ENCODE results near the gene C22orf23.

GRCh38 chr22:37953062-37953436 is 352 bp downstream of the C22orf23 start:
- TF ChIP-seq, protein P1, sequence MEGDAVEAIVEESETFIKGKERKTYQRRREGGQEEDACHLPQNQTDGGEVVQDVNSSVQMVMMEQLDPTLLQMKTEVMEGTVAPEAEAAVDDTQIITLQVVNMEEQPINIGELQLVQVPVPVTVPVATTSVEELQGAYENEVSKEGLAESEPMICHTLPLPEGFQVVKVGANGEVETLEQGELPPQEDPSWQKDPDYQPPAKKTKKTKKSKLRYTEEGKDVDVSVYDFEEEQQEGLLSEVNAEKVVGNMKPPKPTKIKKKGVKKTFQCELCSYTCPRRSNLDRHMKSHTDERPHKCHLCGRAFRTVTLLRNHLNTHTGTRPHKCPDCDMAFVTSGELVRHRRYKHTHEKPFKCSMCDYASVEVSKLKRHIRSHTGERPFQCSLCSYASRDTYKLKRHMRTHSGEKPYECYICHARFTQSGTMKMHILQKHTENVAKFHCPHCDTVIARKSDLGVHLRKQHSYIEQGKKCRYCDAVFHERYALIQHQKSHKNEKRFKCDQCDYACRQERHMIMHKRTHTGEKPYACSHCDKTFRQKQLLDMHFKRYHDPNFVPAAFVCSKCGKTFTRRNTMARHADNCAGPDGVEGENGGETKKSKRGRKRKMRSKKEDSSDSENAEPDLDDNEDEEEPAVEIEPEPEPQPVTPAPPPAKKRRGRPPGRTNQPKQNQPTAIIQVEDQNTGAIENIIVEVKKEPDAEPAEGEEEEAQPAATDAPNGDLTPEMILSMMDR (IDR thresholded peaks at IDR 0.05) = no peak
- TF ChIP-seq, protein P2, sequence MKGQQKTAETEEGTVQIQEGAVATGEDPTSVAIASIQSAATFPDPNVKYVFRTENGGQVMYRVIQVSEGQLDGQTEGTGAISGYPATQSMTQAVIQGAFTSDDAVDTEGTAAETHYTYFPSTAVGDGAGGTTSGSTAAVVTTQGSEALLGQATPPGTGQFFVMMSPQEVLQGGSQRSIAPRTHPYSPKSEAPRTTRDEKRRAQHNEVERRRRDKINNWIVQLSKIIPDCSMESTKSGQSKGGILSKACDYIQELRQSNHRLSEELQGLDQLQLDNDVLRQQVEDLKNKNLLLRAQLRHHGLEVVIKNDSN (IDR thresholded peaks at IDR 0.05; ENCODE audit: borderline replicate concordance, low read depth) = no peak
- no peak for TF ChIP-seq YY1 (IDR thresholded peaks at IDR 0.05; ENCODE audit: low read depth)
- TF ChIP-seq TEAD4 (IDR thresholded peaks at IDR 0.05; ENCODE audit: borderline replicate concordance, insufficient read depth) = no peak
- no peak for TF ChIP-seq SMC3 (IDR thresholded peaks at IDR 0.05; ENCODE audit: low read depth, low read length)
